CD4-positive, alpha-beta T cell (primary cell): ENCODE results near the gene TSPAN7. TPM values are rescaled to one million over a fixed set of nuclear protein-coding genes. Genes with fewer than 3 reads are reported as not detected.

ENCODE experiments used
- ATAC-seq: fragments of 200-7000 bp; cut with Tn5 transposase; one replicate; pipeline ENCODE4 v1.10.0; 2022; ENCODE audit warnings: mild to moderate bottlenecking; ENCODE audit not compliant: poor library complexity
- CTCF ChIA-PET: fragments of 350-600 bp; sonication (Branson Sonifier 250); formaldehyde crosslinking; loops from one replicate; lab custom pipeline; 2021; ENCODE audit warnings: antibody characterized with exemption, inconsistent platforms; lab: Charles Lee
- POLR2A ChIA-PET: fragments of 350-600 bp; sonication (Branson Sonifier 250); formaldehyde crosslinking; loops from one replicate; lab custom pipeline; 2021; ENCODE audit warnings: antibody characterized with exemption, inconsistent platforms; lab: Charles Lee
- DNase-seq, 14 experiments: peaks; one replicate each; pipeline ENCODE4 v3.0.0-alpha.2; 2013 to 2020; ENCODE audit warnings: mixed read lengths in 2 of 14
- H3K27ac ChIP-seq, 2 donors: one replicate each; pipeline versions ENCODE4 v1.5.1 to v1.7.0; 2013; ENCODE audit warnings: low read length in 2 of 2, low read depth in 1 of 2, mild to moderate bottlenecking in 1 of 2
- H3K27me3 ChIP-seq, 2 experiments: 1 replicate in 1 of 2; 2 replicates in 1 of 2; pipeline versions ENCODE4 v1.6.1 to v1.7.0; 2013; ENCODE audit warnings: low read length in 2 of 2, control low read depth in 1 of 2, mild to moderate bottlenecking in 1 of 2, moderate library complexity in 1 of 2; ENCODE audit not compliant: insufficient read depth in 2 of 2, control insufficient read depth in 1 of 2
- H3K36me3 ChIP-seq: one replicate; pipeline ENCODE4 v1.6.1; 2013; ENCODE audit warnings: low read length, control low read depth; ENCODE audit not compliant: insufficient read depth
- H3K4me1 ChIP-seq: one replicate; pipeline ENCODE4 v1.6.1; 2013; ENCODE audit warnings: low read length, control low read depth; ENCODE audit not compliant: insufficient read depth
- H3K4me3 ChIP-seq: one replicate; pipeline ENCODE4 v1.5.1; 2013; ENCODE audit warnings: mild to moderate bottlenecking, low read length, moderate library complexity
- H3K9me3 ChIP-seq, 2 experiments: 1 replicate in 1 of 2; 2 replicates in 1 of 2; pipeline versions ENCODE4 v1.6.1 to v1.7.0; 2013; ENCODE audit warnings: low read length in 2 of 2, mild to moderate bottlenecking in 2 of 2, control low read depth in 1 of 2, moderate library complexity in 1 of 2; ENCODE audit not compliant: control insufficient read depth in 1 of 2, insufficient read depth in 1 of 2
- H3K27ac Mint-ChIP-seq: one replicate; pipeline ENCODE4 v1.8.0; 2020; ENCODE audit warnings: mixed read lengths
- H3K27me3 Mint-ChIP-seq: one replicate; pipeline ENCODE4 v1.8.0; 2021; ENCODE audit warnings: mixed read lengths
- H3K36me3 Mint-ChIP-seq: one replicate; pipeline ENCODE4 v1.8.0; 2021; ENCODE audit warnings: low read depth, mixed read lengths
- H3K4me1 Mint-ChIP-seq: one replicate; pipeline ENCODE4 v1.8.0; 2021; ENCODE audit warnings: low read depth, mixed read lengths
- H3K4me3 Mint-ChIP-seq: one replicate; pipeline ENCODE4 v1.8.0; 2020; ENCODE audit warnings: mild to moderate bottlenecking, mixed read lengths
- H3K9me3 Mint-ChIP-seq: one replicate; pipeline ENCODE4 v1.8.0; 2020; ENCODE audit warnings: mixed read lengths
- CTCF ChIP-seq: fragments of 200-600 bp; IDR thresholded peaks from one replicate; pipeline ENCODE4 v1.8.0; 2022; ENCODE audit warnings: antibody characterized with exemption, mild to moderate bottlenecking
- intact Hi-C, 2 experiments: fragments of 100-400 bp; cut with DNase I in 1 of 2; cut with micrococcal nuclease in 1 of 2; formaldehyde crosslinking; loops; one replicate each; pipeline versions ENCODE4 v1.15.1 to v1.9.0; 2023 to 2025; cut with DNase I, micrococcal nuclease
- total RNA-seq, 174 experiments: library from RNA in 2 of 174; stranded (reverse) in 2 of 174; gene quantifications; one replicate each; pipeline ENCODE4 v1.2.3 and lab custom pipeline; 2021 to 2026

TSPAN7 gene
- total RNA-seq, 2 experiments from 2014 or later, result 0.36 TPM; not detected in 1

GRCh38 chrX:38699121-38699520 is 137.8 kb downstream of the TSPAN7 start:
- ChIA-PET CTCF (no interaction called here), POLR2A (no interaction called here)
- DNase-seq (no peak), ATAC-seq (no peak)
- intact Hi-C loops, result no loop called here
- Histone ChIP-seq H3K4me1 (no peaks in the 10 kb centered on the region), H3K4me3 (no peak overlapping the region), H3K27ac (no peak overlapping the region), H3K9me3 (no peaks in the 10 kb centered on the region), H3K27me3 (peaks cover 0 to 4% of the 10 kb centered on the region in 2 experiments), H3K36me3 (no peaks in the 10 kb centered on the region)
- Mint-ChIP-seq H3K27me3 (no peaks in the 10 kb centered on the region), H3K27ac (no peak overlapping the region), H3K4me1 (no peaks in the 10 kb centered on the region), H3K36me3 (no peaks in the 10 kb centered on the region), H3K4me3 (no peak overlapping the region), H3K9me3 (no peaks in the 10 kb centered on the region)
- no peak for TF ChIP-seq CTCF

GRCh38 chrX:38699696-38700095 is 138.4 kb downstream of the TSPAN7 start:
- no peak for TF ChIP-seq CTCF
- H3K36me3 ChIP-seq, result no peaks in the 10 kb centered on the region
- Mint-ChIP-seq H3K27me3 (no peaks in the 10 kb centered on the region), H3K4me3 (no peak overlapping the region), H3K4me1 (no peaks in the 10 kb centered on the region), H3K9me3 (no peaks in the 10 kb centered on the region), H3K27ac (no peak overlapping the region), H3K36me3 (no peaks in the 10 kb centered on the region)
- H3K4me1 ChIP-seq, result no peaks in the 10 kb centered on the region
- DNase-seq (no peak), ATAC-seq (no peak)
- H3K27ac ChIP-seq, result no peak overlapping the region
- ChIA-PET CTCF (no interaction called here), POLR2A (no interaction called here)
- intact Hi-C loops, result no loop called here
- H3K4me3 ChIP-seq, result no peak overlapping the region
- no peaks in the 10 kb centered on the region for H3K9me3 ChIP-seq
- H3K27me3 ChIP-seq, result peaks cover 0 to 4% of the 10 kb centered on the region in 2 experiments

GRCh38 chrX:38701073-38701472 is 139.7 kb downstream of the TSPAN7 start:
- Mint-ChIP-seq H3K9me3 (no peaks in the 10 kb centered on the region), H3K27ac (no peak overlapping the region), H3K36me3 (no peaks in the 10 kb centered on the region), H3K4me1 (no peaks in the 10 kb centered on the region), H3K4me3 (no peak overlapping the region), H3K27me3 (no peaks in the 10 kb centered on the region)
- no peak overlapping the region for H3K27ac ChIP-seq
- DNase-seq, result no peak
- no peaks in the 10 kb centered on the region for H3K4me1 ChIP-seq
- H3K9me3 ChIP-seq, result no peaks in the 10 kb centered on the region
- H3K36me3 ChIP-seq, result no peaks in the 10 kb centered on the region
- POLR2A ChIA-PET, result no interaction called here
- ATAC-seq, result no peak
- no peak overlapping the region for H3K4me3 ChIP-seq
- no peak for TF ChIP-seq CTCF
- CTCF ChIA-PET, result no interaction called here
- peaks cover 0 to 4% of the 10 kb centered on the region in 2 experiments for H3K27me3 ChIP-seq
- intact Hi-C loops, result no loop called here
